ENCODE results near the gene PNPLA6.

The PNPLA6 gene

DNA sequence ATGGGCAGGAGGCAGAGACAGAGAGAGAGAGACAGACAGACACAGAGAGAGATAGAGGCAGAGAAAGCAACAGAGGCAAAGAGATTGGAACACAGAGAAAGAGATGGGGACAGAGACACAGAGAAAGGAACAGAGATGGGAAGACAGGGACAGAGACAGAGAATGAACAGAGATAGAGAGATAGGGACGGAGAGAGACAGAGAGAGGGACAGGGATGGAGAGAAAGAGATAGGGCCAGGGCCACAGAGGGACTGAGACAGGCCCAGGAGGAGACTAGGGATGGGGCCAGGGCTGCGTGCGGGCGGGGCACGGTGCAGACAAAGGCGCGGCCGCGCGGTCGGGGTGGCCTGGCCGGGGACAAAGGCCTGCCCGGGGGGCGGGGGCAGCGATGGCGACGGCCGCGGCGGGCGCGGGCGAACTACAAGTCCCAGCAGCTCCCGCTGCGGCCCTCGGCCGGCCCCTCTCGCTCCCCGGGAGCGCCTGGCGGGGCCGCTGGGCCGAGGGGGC, 19.8 kb upstream of the PNPLA6 start, which contains the start of gene ZNF358:
ZNF358 (plus strand) TSS at position 459 of the 507 bp plus-strand sequence. CDS start 3,140 bp downstream, outside the sequence.
- DNase-seq = no peak

DNA sequence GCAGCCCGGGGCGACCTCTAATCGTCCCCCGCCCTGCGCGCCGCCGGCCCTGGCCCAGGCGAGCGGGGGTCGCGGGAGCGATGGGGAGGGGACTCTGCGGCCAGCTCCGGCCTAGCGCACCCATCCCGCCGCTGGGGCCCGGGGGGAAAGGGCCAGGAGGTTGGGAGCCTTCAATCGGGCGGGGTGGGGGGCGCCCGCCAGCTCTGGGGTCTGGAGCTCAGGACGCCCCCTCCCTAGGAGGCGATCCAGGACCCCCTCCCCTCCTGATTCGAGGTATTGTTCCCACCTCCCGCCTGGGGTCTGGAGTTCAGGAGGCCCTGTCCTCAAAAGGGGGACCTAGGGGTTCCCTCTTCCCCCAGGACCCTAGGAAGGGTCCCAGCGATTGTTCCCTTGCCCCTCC, 19.2 kb upstream of the PNPLA6 start:
- DNase-seq = no peak

DNA sequence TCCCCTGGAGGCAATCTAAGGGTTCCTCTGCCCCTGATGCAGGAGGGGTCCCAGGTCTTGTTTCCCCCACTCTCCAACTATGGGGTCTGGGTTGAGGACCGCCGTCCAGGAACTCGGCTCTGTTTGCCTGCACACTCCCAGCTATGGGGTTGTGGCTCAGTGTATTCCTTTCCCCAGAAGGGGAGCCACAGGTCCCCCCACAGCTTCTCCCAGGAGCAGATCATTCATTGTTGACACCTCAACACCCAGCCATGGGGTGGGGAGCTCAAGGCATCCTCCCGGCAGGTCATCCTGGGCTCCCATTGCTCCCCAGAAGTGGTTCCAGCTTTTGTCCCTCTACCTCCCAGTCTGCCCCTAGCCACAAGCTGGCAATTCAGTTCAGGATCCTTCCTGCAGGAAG, 18.6 kb upstream of the PNPLA6 start:
- DNase-seq = no peak

DNA sequence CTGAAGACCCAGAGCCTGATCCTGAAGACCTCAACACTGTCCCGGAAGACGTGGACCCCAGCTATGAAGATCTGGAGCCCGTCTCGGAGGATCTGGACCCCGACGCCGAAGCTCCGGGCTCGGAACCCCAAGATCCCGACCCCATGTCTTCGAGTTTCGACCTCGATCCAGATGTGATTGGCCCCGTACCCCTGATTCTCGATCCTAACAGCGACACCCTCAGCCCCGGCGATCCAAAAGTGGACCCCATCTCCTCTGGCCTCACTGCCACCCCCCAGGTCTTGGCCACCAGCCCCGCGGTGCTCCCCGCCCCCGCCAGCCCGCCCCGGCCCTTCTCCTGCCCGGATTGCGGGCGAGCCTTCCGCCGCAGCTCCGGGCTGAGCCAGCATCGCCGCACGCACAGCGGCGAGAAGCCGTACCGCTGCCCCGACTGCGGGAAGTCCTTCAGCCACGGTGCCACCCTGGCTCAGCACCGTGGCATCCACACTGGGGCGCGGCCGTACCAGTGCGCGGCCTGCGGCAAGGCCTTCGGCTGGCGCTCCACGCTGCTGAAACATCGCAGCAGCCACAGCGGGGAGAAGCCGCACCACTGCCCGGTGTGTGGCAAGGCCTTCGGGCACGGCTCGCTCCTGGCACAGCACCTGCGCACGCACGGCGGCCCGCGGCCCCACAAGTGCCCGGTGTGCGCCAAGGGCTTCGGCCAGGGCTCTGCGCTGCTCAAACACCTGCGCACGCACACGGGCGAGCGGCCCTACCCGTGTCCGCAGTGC, 16.0 kb upstream of the PNPLA6 start:
- DNase-seq = no peak

DNA sequence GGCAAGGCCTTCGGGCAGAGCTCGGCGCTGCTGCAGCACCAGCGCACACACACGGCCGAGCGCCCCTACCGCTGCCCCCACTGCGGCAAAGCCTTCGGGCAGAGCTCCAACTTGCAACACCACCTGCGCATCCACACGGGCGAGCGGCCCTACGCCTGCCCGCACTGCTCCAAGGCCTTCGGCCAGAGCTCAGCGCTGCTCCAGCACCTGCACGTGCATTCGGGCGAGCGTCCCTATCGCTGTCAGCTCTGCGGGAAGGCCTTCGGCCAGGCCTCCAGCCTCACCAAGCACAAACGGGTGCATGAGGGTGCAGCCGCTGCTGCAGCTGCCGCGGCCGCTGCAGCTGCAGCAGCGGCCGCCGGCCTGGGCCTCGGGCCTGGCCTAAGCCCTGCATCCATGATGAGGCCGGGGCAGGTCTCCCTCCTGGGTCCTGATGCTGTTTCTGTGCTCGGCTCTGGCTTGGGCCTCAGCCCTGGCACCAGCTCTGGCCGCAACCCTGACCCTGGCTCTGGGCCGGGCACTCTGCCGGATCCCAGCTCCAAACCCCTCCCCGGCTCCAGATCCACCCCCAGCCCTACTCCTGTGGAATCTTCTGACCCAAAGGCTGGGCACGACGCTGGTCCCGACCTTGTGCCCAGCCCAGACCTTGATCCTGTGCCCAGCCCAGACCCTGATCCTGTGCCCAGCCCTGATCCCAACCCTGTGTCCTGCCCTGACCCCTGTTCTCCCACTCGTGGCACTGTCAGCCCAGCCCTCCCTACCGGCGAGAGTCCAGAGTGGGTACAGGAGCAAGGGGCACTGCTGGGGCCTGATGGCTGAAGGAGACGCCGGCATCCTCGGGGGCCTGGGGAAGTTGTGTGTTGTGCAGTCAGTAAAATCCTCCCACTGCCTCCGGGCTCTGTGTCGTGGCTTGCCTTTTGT, 15.1 kb upstream of the PNPLA6 start:
- no peak for DNase-seq

DNA sequence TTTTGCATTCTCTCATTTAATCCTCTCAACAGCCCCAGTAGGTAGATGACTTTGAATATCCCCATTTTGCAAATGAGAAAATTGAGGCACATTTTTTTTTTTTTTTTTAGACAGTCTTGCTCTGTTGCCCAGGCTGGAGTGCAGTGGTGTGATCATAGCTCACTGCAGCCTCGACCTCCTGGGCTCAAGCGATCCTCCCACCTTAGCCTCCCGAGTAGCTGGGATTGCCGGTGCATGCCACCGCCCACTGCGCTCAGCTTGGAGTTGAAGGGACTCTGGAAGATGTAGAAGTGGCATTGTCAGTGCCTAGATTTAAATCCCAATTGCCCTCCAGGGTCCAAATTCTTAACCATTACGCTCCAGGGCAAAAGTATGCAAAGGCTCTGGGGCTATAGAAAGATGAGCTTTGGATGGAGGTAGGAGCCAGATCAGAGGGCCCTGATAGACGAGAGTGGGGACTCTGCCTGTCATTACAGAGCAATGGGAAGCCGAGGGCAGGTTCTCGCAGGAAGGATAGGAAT, 13.9 kb upstream of the PNPLA6 start:
- no peak for DNase-seq

DNA sequence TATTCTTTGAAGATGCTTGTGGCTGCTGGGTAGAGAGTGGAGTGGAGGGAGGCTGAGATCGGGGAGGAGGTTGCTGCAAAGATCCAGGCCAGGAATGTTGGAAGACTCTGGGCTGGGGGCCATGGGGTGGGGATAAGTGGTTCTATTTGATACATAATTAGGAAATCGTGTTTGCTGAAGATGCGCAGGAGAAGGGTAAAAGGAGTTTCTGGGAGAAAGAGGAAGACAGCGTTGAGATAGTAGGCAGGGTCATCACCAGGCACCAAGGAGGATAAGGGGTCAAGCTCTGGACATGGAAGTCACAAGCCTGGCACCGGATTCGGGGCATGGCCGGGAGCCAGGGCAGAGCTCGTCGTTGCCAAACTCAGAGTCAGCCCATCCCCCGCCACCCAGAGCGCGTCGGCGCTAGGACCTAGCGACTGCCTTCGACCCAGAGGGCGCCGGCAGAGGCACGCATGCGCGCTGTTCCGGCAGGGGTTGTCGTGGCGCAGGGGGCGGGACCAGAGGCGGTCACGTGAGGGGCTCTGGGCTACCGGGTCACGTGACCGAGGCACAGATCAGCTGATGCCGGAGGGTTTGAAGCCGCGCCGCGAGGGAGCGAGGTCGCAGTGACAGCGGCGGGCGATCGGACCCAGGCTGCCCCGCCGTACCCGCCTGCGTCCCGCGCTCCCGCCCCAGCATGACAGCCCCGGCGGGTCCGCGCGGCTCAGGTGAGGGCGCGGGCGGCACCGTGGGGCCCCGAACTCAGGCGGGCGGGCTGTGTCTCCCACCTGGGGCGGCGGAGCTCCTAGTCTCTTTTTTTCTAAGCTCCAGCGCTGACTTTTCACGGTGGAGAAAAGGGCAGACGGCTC, 13.2 kb upstream of the PNPLA6 start, which contains the start of gene MCOLN1:
MCOLN1 (plus strand) TSS at position 553 of the 851 bp plus-strand sequence; CDS start at position 680, 127 bp downstream.
- peak; percentile 98 for DNase-seq

DNA sequence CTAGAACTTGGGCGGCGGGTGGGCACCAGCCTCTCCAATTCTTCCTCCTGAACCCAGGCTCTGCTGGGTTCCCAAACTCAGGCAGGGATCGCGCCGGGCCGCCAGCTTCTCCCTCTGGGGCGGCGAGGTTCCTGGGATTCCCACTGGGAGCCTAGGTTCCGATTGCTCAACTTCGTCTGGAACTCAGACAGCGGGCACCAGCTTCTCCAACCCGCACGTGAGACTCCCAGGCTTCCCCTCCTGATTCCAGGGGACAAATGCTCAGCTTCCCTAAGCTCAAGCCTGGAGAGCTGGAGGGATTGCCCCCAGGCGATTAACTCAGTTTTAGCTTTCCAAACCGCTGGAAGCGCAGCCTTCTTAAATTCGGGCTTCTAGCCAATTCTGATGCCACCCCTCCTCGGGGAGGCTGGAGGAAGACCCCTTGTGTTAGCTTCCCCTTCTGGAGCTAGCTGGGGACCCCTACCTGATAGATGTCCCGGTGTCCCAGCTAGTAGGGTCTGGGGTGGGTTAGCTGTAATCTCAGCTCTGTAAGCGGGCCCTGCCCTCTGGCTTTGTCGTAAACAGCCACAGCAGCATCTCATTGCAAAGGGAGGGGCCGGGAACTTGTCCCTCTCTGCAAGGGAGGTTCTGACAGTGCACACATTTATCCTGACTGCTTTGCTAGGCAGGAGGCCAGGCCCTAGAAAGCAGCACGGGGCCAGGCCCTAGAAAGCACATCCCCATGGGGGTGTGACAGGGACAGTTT, 12.4 kb upstream of the PNPLA6 start:
- no peak for DNase-seq

DNA sequence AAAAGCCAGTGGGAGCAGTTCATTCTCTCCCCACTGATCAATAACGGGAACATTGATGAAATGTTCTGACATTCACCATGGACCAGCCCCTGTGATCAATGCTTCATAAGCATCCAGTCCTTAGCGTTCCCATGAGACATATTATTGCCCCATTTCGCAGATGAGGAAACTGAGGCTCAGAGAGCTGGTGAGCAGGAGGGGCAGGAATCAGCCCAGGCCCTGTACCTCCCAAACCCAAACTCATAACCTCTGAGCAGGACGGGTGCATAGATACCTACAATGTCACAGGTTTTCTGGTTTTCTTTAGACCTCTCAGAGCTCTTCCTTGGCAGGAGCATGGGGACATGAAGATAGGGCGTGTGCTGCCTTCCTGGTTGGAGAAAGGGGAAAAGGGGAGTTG, 11.0 kb upstream of the PNPLA6 start:
- no peak for DNase-seq

DNA sequence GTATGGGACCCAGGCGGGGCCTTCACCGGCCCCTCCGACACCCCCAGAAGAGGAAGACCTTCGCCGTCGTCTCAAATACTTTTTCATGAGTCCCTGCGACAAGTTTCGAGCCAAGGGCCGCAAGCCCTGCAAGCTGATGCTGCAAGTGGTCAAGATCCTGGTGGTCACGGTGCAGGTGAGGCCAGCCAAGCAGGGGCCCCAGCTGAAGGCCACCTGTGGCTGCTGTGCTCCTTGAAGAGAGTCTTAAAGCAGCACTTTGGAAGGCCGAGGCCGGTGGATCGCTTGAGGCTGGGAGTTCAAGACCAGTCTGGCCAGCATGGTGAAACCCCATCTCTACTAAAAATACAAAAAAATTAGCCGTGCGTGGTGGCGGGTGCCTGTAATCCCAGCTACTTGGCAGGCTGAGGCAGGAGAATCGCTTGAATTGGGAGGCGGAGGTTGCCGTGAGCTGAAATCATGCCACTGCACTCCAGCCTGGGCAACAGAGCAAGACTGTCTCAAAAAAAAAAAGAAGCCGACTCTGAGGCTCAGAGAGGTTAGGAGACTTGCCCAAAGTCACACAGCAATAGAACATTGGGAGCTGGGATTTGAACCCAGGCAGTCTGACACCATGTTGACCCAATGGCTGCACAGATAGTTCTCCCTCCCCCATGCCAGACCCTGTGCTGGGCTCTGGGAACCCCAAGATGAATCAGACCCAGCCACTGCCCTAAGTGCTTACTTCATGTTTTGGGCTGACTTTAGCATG, 10.4 kb upstream of the PNPLA6 start:
- no peak for DNase-seq

DNA sequence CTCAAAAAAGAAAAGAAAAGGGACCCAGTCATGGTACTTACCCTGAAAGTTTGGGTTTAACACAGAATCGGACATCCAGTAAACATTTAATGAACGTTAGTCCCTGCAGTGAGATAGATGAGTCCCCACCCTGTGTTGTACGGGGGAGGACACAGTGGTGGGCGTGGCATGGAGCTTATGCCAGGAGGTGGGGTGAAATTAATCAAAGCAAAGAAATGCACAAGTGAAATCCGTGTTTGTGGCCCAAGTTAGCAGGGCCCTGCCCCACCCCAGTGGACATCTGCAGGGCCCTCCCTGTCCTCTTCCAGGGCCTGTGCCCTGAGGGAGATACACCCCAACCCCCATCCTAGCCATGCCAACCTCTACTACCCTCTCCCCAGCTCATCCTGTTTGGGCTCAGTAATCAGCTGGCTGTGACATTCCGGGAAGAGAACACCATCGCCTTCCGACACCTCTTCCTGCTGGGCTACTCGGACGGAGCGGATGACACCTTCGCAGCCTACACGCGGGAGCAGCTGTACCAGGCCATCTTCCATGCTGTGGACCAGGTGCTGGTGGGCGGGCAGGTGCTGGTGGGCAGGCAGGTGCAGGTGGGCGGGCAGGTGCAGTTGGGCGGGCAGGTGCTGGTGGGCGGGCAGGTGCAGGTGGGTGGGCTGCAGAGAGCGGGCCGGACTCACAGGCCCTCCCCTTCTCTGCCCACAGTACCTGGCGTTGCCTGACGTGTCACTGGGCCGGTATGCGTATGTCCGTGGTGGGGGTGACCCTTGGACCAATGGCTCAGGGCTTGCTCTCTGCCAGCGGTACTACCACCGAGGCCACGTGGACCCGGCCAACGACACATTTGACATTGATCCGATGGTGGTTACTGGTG, 9.2 kb upstream of the PNPLA6 start:
- no peak for DNase-seq

DNA sequence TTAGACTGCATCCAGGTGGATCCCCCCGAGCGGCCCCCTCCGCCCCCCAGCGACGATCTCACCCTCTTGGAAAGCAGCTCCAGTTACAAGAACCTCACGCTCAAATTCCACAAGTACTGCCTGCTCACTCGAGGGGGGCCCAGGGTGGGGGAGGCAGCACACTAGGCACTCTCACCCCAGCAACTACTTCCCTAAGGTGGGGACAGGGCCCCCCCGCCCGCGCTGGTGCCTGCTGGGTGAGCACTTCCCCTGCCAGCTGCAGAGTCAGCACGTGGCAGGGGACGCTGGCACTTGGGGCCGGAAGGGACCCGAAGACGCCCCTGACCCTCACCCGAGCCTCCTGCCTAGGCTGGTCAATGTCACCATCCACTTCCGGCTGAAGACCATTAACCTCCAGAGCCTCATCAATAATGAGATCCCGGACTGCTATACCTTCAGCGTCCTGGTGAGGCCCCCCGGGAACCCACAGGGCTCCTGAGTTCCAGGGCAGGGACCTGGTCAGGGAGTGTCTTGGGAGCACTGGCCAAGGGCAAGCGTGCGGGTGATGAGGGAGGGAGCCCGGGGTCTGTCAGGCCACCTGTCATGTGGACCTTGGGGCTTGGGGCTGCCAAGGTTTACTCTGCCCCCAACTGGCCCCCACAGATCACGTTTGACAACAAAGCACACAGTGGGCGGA, 7.9 kb upstream of the PNPLA6 start:
- DNase-seq = no peak

DNA sequence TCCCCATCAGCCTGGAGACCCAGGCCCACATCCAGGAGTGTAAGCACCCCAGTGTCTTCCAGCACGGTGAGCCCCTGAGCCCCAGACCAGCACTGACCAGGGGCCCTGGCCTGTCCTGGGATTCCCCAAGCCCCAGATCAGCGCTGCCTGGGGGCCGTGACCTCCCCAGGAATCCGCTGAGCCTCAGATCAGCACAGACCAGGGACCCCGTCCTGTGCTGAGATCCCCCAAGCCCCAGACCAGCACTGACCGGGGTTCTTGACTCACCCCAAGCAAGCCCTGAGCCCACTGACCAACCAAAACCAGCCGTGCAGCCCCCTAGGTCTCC, 7.4 kb upstream of the PNPLA6 start:
- no peak for DNase-seq

DNA sequence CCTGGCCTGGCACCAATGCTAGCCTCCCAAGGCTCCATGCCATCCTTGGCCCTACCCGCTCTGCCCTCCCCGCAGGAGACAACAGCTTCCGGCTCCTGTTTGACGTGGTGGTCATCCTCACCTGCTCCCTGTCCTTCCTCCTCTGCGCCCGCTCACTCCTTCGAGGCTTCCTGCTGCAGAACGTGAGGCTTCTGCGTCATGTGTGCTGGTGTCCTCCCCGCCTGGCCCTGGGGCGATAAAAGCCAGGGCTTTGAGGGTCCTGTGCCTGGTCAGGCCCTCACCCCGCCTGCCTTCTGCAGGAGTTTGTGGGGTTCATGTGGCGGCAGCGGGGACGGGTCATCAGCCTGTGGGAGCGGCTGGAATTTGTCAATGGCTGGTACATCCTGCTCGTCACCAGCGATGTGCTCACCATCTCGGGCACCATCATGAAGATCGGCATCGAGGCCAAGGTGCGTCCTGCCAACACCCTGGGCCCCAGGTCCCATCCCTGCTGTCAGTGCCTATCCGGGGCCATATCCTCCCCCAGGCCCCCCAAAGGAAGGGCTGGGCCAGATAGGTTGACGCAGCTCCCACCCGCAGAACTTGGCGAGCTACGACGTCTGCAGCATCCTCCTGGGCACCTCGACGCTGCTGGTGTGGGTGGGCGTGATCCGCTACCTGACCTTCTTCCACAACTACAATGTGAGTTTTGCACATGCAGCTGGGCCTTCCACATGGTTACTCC, 6.8 kb upstream of the PNPLA6 start:
- no peak for DNase-seq

DNA sequence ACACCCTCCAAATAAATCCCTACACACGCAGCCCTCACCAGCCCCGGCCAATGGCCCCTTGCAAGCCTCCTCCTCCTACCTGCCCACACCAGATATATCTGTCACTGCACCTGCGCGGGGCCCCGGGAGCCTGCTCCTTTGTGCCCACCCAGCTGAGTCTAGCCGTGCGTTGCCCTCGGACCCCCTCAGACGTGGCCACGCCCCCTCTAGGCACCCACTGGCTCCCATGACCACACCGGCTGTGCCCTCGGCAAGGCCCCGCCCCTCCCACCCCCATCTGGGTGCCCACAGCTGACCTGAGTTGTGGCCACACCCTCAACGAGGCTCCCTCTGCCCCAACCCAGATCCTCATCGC, 6.3 kb upstream of the PNPLA6 start:
- DNase-seq = no peak

DNA sequence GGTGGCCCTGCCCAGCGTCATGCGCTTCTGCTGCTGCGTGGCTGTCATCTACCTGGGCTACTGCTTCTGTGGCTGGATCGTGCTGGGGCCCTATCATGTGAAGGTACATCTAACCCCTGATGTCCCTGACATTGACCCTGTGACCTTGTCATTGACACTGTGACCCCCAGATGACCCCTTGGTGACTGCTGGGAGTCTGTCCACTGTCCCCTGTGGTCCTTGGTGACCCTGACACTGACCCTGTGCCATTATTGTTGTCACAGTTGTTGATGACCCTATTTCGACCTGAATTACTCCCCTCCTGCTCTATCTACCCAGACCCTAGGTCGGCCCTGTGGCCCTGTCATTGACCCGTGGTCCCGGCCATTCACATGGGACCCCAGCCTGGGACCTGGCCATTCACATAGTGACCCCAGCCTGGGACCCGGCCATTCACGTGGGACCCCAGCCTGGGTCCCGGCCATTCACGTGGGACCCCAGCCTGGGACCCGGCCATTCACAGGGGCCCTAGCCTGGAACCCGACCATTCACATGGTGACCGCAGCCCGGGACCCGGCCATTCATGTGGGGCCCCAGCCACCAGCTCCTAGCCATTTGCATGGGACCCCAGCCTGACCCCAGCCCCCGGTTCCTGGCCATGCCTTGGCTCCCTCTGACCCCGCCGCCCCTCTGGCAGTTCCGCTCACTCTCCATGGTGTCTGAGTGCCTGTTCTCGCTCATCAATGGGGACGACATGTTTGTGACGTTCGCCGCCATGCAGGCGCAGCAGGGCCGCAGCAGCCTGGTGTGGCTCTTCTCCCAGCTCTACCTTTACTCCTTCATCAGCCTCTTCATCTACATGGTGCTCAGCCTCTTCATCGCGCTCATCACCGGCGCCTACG, 5.7 kb upstream of the PNPLA6 start:
- DNase-seq = no peak

DNA sequence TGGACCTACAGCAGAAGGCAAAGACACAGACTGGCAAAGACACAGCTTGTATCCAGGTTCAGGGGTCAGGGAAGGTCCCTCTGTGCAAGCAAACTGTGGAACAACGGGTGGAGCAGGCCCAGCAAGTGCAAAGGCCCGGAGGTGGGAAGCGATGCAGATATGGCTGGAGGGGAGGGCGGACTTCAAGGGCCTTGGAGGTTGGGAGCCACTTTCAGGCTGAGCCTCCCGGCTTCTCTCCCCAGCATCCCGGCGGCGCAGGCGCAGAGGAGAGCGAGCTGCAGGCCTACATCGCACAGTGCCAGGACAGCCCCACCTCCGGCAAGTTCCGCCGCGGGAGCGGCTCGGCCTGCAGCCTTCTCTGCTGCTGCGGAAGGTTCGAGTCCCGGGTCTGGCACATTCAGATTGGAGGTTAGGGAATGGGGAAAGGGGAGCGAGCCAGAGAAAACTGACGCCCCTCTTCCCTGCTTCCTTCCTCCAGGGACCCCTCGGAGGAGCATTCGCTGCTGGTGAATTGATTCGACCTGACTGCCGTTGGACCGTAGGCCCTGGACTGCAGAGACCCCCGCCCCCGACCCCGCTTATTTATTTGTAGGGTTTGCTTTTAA, 2.1 kb upstream of the PNPLA6 start:
- no peak for DNase-seq
